Heart left ventricle (tissue), 16 donors: ENCODE measurements around the gene ZBTB22. TPM values are rescaled to one million over a fixed set of nuclear protein-coding genes. Genes with fewer than 3 reads are reported as not detected.

Experiments used
- ATAC-seq, 4 donors: fragments of 200-7000 bp; cut with Tn5 transposase; one replicate each; pipeline ENCODE4 v1.9.1; 2020 to 2022; ENCODE audit warnings: moderate library complexity in 4 of 4, mild to moderate bottlenecking in 3 of 4, moderate number of reproducible peaks in 1 of 4
- DNase-seq, 5 donors: peaks; one replicate each; pipeline ENCODE4 v3.0.0-alpha.2; 2020
- H3K27ac ChIP-seq, 12 donors: fragments of 200-600 bp; sonication (generic) in 4 of 12; one replicate each; pipeline versions ENCODE4 v1.5.0 to v1.8.0; 2016 to 2022; ENCODE audit warnings: mild to moderate bottlenecking in 2 of 12
- H3K27me3 ChIP-seq, 9 donors: fragments of 200-600 bp; sonication (generic) in 2 of 9; one replicate each; pipeline versions ENCODE4 v1.5.1 to v1.8.0; 2016 to 2022; ENCODE audit warnings: mild to moderate bottlenecking in 3 of 9
- H3K36me3 ChIP-seq, 9 donors: fragments of 200-600 bp; sonication (generic) in 2 of 9; one replicate each; pipeline versions ENCODE4 v1.5.0 to v1.8.0; 2018 to 2022; ENCODE audit warnings: mild to moderate bottlenecking in 2 of 9
- H3K4me1 ChIP-seq, 12 donors: fragments of 200-600 bp; sonication (generic) in 4 of 12; one replicate each; pipeline versions ENCODE4 v1.5.0 to v1.8.0; 2016 to 2022; ENCODE audit warnings: mild to moderate bottlenecking in 3 of 12
- H3K4me3 ChIP-seq, 12 donors: fragments of 200-600 bp; sonication (generic) in 4 of 12; one replicate each; pipeline versions ENCODE4 v1.5.0 to v1.8.0; 2017 to 2022; ENCODE audit warnings: mild to moderate bottlenecking in 9 of 12, moderate library complexity in 4 of 12
- H3K9me3 ChIP-seq, 12 donors: fragments of 200-600 bp; sonication (generic) in 4 of 12; one replicate each; pipeline versions ENCODE4 v1.5.0 to v1.8.0; 2016 to 2022; ENCODE audit warnings: mild to moderate bottlenecking in 1 of 12
- POLR2A ChIP-seq, 2 donors: fragments of 450-650 bp; IDR thresholded peaks; one replicate each; pipeline ENCODE4 v1.6.1; 2017; ENCODE audit warnings: antibody characterized with exemption in 2 of 2, mild to moderate bottlenecking in 2 of 2, moderate library complexity in 2 of 2
- WGBS, 4 donors: extraction: QIAGEN DNeasy Blood & Tissue Kit in 2 of 4; methylation state at CpG; one replicate each; pipeline versions ENCODE4 v1.1.5 to v1.1.7; 2013 to 2018; 5-methylcytosine and 5-hydroxymethylcytosine counted together
- intact Hi-C, 10 donors: fragments of 100-400 bp; cut with DNase I; formaldehyde crosslinking; loops; one replicate each; pipeline versions ENCODE4 v1.11.1 to v1.14.2; 2022
- polyA plus RNA-seq, 2 donors: library from polyadenylated mRNA; stranded (reverse); fragments of 200-250 nt; gene quantifications; one replicate each; pipeline ENCODE4 v1.2.3, GENCODE V29; 2013
- total RNA-seq, 9 donors: library from RNA; depleted of rRNA in 2 of 9; stranded (reverse); fragments of >200 nt in 2 of 9; fragmentation: NEBNext Ultra II Directional in 3 of 9; extraction: Animal tissue kit (Norgen Biotek cat#: 25700) in 3 of 9; gene quantifications; one replicate each; pipeline versions ENCODE4 v1.1.0 to v1.2.4, GENCODE V29; 2016 to 2023
- TF ChIP-seq, protein P1 (sequence below), 12 donors: fragments of 200-600 bp; sonication (generic) in 4 of 12; IDR thresholded peaks; one replicate each; pipeline versions ENCODE4 v1.5.0 to v1.8.0; 2018 to 2022; ENCODE audit warnings: antibody characterized with exemption in 12 of 12, mild to moderate bottlenecking in 5 of 12
- donor health status: ischemic (EF 13 %, LVEDD 7.1; RV severe dilation, severe dysfunction).
- donor health status: healthy with polysubstance abuse.
- donor health status: DM: no; HTN: yes; CAD: no.
- donor health status: DM: no; HTN: no; CAD: no.
- donor health status: ischemic (EF 25% LVEDD 6.9; RV normal size, moderate dysfunction).
- donor health status: ischemic (EF 25% LVEDD 5.7; RV mildly dilated, moderate dysfunction).
- donor health status: healthy.
- donor health status: DM: yes; HTN: yes; CAD: no.
- donor health status: ischemic (EF 35%, LVEDD 5.7; RV mildly dilated, moderate dysfunction).
- donor health status: nonischemic (EF 11% LVEDD 7.7; RV severe dilation, severe dysfunction).
- donor health status: DM: yes; HTN: yes; CAD: no.
- donor health status: PGD.
- donor health status: ischemic (EF 29% LVEDD 5.4; RV normal size, mild dysfunction).
- donor health status: nonischemic (EF 23%, LVEDD 6.1; RV moderate dilation, normal function).

ZBTB22 gene
- total and polyA plus RNA-seq, 11 donors = 7.5 to 22.1 (median 14.0) TPM

DNA sequence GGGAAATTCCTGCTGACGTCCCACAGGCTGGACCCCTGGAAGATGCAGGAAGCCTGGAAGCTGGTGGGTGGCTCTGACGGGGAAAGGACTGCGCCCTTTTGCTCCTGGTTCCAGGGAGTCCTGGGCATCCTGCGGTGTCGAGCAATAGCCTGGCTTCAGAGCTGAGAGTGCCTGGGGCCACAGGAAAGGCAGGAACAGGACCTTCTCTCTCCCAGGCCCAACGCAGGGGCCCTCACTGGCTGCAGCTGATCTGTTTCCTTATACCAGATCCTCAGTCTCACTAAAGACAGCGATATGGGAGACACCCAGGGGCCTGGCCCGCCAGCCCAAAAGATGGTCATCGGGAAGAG is 39.2 kb downstream of the ZBTB22 start:
- WGBS, 4 donors = 72 to 83% (median 75%) methylated on average over 6 to 9 of the region's 9 CpGs

GRCh38 chr6:33277663-33278391 is 39.7 kb downstream of the ZBTB22 start:
- peaks cover 0 to 85% (median 57%) of the 10 kb centered on the region in 9 donors for H3K36me3 ChIP-seq
- intact Hi-C loops = loop anchor here in 2 of 10 donors (1.0 to 5.0 kb wide), 2 partner anchors 21 to 34 kb away; partner anchors contain the start of gene TAPBP (in 1 of the 2)
- no peaks in the 10 kb centered on the region for H3K27me3 ChIP-seq
- no peak for DNase-seq
- H3K4me3 ChIP-seq = peak overlapping the region; percentile 47 to 87 (median 72)
- 35 to 41% (median 37%) methylated on average over 25 to 39 of the region's 39 CpGs for WGBS, 4 donors
- H3K9me3 ChIP-seq = no peaks in the 10 kb centered on the region
- no peak for TF ChIP-seq POLR2A (IDR thresholded peaks at IDR 0.05)
- TF ChIP-seq, protein P1, sequence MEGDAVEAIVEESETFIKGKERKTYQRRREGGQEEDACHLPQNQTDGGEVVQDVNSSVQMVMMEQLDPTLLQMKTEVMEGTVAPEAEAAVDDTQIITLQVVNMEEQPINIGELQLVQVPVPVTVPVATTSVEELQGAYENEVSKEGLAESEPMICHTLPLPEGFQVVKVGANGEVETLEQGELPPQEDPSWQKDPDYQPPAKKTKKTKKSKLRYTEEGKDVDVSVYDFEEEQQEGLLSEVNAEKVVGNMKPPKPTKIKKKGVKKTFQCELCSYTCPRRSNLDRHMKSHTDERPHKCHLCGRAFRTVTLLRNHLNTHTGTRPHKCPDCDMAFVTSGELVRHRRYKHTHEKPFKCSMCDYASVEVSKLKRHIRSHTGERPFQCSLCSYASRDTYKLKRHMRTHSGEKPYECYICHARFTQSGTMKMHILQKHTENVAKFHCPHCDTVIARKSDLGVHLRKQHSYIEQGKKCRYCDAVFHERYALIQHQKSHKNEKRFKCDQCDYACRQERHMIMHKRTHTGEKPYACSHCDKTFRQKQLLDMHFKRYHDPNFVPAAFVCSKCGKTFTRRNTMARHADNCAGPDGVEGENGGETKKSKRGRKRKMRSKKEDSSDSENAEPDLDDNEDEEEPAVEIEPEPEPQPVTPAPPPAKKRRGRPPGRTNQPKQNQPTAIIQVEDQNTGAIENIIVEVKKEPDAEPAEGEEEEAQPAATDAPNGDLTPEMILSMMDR (IDR thresholded peaks at IDR 0.05) = no peak
- H3K4me1 ChIP-seq = peaks cover 8 to 69% (median 43%) of the 10 kb centered on the region in 12 donors
- peak overlapping the region; percentile 73 to 98 (median 92) for H3K27ac ChIP-seq
- ATAC-seq = peak in 2 of 4 donors; percentile 5 to 18

More for the DNA sequence above, 39.2 kb downstream of the ZBTB22 start:
- H3K4me1 ChIP-seq = peaks cover 2 to 64% (median 38%) of the 10 kb centered on the region in 12 donors
- no peak for DNase-seq
- H3K9me3 ChIP-seq = no peaks in the 10 kb centered on the region
- H3K36me3 ChIP-seq = peaks cover 0 to 85% (median 60%) of the 10 kb centered on the region in 9 donors
- no peaks in the 10 kb centered on the region for H3K27me3 ChIP-seq
- intact Hi-C loops = loop anchor here in 1 of 10 donors (5.0 kb wide), 1 partner anchor 34 kb away; the partner anchor contains the start of gene TAPBP
- TF ChIP-seq, protein P1 (IDR thresholded peaks at IDR 0.05) = no peak
- no peak for TF ChIP-seq POLR2A (IDR thresholded peaks at IDR 0.05)
- H3K27ac ChIP-seq = peak overlapping the region in 5 of 12 donors; percentile 89 to 98 (median 96)
- peak overlapping the region in 5 of 12 donors; percentile 68 to 87 (median 78) for H3K4me3 ChIP-seq
- no peak for ATAC-seq

DNA sequence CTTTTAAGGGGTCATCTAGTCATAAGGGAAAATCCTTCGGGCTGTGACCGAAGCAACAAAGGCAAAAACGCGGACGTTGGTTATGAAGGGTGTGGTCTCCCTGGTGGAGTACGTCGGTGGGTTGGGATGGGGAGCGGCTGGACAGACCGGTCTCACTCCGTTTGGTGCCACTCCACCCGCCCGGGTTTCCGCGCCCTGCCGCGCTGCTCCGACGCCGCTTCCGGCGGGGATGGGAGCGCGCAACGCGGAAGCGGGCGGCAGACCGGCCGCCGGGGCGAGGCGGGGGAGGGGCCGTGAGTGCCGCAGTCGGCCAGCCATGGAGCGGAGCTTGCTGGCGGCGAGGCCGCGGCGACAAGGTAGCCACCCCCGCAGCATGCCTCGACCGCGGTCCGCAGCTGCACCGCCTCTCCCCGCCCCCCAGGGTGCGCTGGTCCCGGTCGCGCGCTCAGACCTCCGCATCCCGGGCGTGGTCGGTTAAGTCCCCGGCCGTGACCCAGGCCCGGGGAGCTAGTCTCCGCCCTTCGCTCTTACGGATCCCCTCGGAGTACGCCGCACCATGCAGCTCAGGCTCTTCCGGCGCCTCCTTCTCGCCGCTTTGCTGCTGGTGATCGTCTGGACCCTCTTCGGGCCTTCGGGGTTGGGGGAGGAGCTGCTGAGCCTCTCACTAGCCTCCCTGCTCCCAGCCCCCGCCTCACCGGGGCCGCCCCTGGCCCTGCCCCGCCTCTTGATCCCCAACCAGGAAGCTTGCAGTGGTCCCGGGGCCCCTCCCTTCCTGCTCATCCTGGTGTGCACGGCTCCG is 40.5 kb downstream of the ZBTB22 start, which contains the start of gene B3GALT4:
B3GALT4 (plus strand) TSS at position 260 of the 799 bp plus-strand sequence; CDS start at position 557, 297 bp downstream.
- DNase-seq (peak; percentile 81 to 89 (median 81)), ATAC-seq (peak; percentile 56 to 78 (median 76))
- Histone ChIP-seq H3K27ac (peak within 1 kb of the TSS; percentile 73 to 98 (median 92)), H3K9me3 (no peaks in the 10 kb centered on the region), H3K4me1 (peaks cover 11 to 73% (median 50%) of the 10 kb centered on the region in 12 donors), H3K36me3 (peaks cover 0 to 81% (median 52%) of the 10 kb centered on the region in 9 donors), H3K4me3 (peak within 1 kb of the TSS; percentile 47 to 87 (median 72)), H3K27me3 (no peaks in the 10 kb centered on the region)
- 0 to 2% (median 0%) methylated on average over 29 to 80 of the region's 80 CpGs for WGBS, 4 donors
- intact Hi-C loops = loop anchor here in 2 of 10 donors (1.0 to 5.0 kb wide), 2 partner anchors 22 to 35 kb away; partner anchors contain the start of gene TAPBP (in 1 of the 2)
- peak in 1 of 2 donors; percentile 66 for TF ChIP-seq POLR2A (IDR thresholded peaks at IDR 0.05)
- TF ChIP-seq, protein P1 (IDR thresholded peaks at IDR 0.05) = peak; percentile 32 to 79 (median 59)
